ENCODE measurements around the gene GMPR2. TPM values are rescaled to one million over a fixed set of nuclear protein-coding genes. Genes with fewer than 3 reads are reported as not detected.

Gene GMPR2
- total RNA-seq, 4 donors from 2014 or later: 68.8 to 237 (median 110) TPM

DNA sequence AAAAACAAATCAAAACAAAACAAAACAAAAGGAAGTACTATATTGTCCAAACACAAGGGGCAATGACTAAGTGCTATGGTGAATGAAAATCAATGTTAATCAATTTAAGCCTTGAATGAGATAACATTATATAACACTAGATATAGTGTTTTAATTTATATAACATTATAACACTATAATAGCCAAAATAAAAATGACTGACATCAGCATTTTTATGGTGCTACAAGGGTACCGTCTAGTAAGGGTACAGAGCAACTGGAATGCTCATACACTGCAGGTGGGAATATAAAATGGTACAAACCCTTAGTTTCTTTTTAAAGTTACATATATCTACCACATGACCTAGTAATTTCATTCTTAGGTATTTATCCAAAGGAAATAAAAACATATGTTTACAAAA, 6.3 kb upstream of the GMPR2 start:
- Histone ChIP-seq H3K4me3 (replicated peaks in 1 of 3) (no peak overlapping the region), H3K27me3 (no peaks in the 10 kb centered on the region), H3K27ac (no peak overlapping the region), H3K9me3 (no peaks in the 10 kb centered on the region), H3K36me3 (no peaks in the 10 kb centered on the region), H3K4me1 (peaks cover 11 to 26% of the 10 kb centered on the region in 2 donors)
- no peak for DNase-seq
- 73 to 86% methylated on average over 1 of the region's 1 CpG for WGBS, 2 donors
- TF ChIP-seq POLR2A (IDR thresholded peaks at IDR 0.05): no peak
- TF ChIP-seq, protein P1, sequence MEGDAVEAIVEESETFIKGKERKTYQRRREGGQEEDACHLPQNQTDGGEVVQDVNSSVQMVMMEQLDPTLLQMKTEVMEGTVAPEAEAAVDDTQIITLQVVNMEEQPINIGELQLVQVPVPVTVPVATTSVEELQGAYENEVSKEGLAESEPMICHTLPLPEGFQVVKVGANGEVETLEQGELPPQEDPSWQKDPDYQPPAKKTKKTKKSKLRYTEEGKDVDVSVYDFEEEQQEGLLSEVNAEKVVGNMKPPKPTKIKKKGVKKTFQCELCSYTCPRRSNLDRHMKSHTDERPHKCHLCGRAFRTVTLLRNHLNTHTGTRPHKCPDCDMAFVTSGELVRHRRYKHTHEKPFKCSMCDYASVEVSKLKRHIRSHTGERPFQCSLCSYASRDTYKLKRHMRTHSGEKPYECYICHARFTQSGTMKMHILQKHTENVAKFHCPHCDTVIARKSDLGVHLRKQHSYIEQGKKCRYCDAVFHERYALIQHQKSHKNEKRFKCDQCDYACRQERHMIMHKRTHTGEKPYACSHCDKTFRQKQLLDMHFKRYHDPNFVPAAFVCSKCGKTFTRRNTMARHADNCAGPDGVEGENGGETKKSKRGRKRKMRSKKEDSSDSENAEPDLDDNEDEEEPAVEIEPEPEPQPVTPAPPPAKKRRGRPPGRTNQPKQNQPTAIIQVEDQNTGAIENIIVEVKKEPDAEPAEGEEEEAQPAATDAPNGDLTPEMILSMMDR (IDR thresholded peaks at IDR 0.05): no peak
- intact Hi-C loops (cut with DNase I): no loop called here

DNA sequence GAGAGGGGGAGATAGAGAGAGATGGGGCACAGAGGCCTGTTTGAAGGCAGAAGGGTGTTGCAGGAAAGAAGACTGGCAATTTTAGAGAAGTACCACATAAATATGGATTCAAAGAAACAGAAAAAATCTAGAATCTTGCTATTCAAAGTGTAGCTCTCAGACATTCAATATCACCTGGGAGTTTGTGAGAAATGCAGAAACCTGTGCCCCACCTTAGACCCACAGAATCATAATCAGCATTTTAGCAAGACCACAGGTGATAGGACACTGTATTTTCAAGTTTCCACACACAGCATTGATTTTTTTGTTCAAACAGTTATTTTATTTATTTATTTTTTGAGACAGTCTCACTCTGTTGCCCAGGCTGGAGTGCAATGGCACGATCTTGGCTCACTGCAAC, 3.8 kb upstream of the GMPR2 start:
- Histone ChIP-seq H3K27me3 (no peaks in the 10 kb centered on the region), H3K4me1 (peaks cover 24 to 35% of the 10 kb centered on the region in 2 donors), H3K4me3 (replicated peaks in 1 of 3) (no peak overlapping the region), H3K36me3 (no peaks in the 10 kb centered on the region), H3K27ac (no peak overlapping the region), H3K9me3 (no peaks in the 10 kb centered on the region)
- no peak for DNase-seq
- intact Hi-C loops (cut with DNase I): no loop called here
- 0 to 59% methylated on average over 1 of the region's 1 CpG for WGBS, 2 donors
- TF ChIP-seq, protein P1 (IDR thresholded peaks at IDR 0.05): no peak
- TF ChIP-seq POLR2A (IDR thresholded peaks at IDR 0.05): no peak

DNA sequence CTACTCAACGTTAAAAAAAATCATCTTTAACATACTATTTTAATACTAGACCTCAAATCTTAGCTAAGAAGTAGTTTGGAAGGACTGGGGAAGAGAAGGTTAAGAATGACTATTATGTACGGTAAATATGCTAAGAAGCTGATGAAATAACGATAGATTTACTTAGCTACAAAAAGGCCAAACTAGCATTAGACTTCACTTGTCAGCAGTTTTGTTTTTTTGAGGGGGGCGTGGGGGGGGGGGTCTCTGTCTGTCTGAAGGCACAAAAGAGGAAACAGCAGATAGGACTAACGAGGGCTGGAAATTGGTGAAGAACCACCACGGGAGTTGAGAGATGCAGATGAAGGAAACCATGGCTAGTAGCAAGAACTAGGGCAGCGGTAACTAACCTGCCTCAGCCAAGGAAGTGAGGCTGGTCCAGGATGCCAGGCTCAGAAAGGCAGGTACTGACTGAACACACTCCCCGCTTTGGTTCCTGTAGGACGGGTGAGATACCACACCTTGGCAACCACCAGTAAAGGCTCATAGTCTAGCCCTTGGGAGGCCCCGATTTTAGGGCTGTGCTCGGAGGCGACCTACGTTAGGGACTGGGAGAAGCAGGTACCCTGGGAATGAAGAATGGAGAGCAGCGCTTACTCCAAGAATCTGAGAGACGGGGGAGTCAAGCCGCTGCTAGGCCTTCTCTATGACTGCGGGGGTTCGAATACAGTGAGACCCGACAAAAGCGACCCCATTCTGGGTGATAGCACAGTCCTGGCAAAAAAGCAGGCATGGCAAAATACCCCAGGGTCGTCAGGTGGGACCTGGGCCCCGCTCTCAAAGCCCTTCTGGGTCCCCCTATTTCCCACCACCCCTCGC, 1.2 kb upstream of the GMPR2 start:
- no peak for DNase-seq
- Histone ChIP-seq H3K4me1 (peaks cover 18 to 28% of the 10 kb centered on the region in 2 donors), H3K27ac (peak overlapping the region; percentile 64 to 91 (median 85)), H3K36me3 (peaks cover 9 to 10% of the 10 kb centered on the region in 2 donors), H3K9me3 (no peaks in the 10 kb centered on the region), H3K27me3 (no peaks in the 10 kb centered on the region), H3K4me3 (replicated peaks in 1 of 3) (peak overlapping the region; percentile 56 to 92 (median 78))
- 12 to 19% methylated on average over 16 to 23 of the region's 23 CpGs for WGBS, 2 donors
- intact Hi-C loops (cut with DNase I): loop anchor here (10.0 kb wide), 1 partner anchor 203 kb away; no protein-coding TSS in a partner anchor
- TF ChIP-seq POLR2A (IDR thresholded peaks at IDR 0.05): no peak
- TF ChIP-seq, protein P1 (IDR thresholded peaks at IDR 0.05): no peak

DNA sequence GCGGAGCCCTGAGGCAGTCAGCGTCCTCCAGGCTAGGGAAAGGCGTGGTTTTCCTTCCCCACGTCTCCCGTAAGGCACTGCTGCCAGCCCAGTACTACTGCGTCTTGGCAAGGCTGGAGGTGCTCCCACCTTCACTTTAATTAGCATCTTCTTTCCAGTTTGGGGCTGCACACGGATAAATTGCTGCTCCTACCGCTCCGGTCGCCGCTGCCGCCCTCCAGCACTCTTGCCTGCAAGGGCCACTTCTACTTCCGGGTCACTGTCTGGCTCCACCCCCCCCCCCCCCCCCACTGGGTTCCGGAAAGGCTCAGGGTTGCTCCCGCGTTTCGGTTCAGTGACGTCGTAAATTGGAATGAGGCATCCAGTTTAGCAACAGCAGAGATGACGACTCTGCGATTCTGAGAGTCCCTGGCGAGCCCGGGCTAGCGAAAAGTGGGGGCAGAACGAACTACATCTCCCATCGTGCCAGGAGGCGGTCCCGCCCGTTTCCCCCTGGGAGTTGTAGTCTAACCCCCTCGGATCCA, 546 bp upstream of the GMPR2 start, which contains the start of gene NEDD8:
TSS of gene NEDD8 (minus strand) at position 247 of the 524 bp plus-strand sequence. CDS start at position 147, 100 bp downstream.
- intact Hi-C loops (cut with DNase I): loop anchor here (10.0 kb wide), 1 partner anchor 203 kb away; no protein-coding TSS in a partner anchor

More for the DNA sequence above, 546 bp upstream of the GMPR2 start, which contains the start of gene NEDD8:
- 0 to 1% methylated on average over 20 of the region's 30 CpGs for WGBS, 2 donors
- Histone ChIP-seq H3K4me1 (peaks cover 18 to 28% of the 10 kb centered on the region in 2 donors), H3K4me3 (replicated peaks in 1 of 3) (peak within 1 kb of the TSS; percentile 56 to 92 (median 78)), H3K36me3 (peaks cover 16 to 17% of the 10 kb centered on the region in 2 donors), H3K9me3 (no peaks in the 10 kb centered on the region), H3K27me3 (no peaks in the 10 kb centered on the region), H3K27ac (peak within 1 kb of the TSS; percentile 64 to 91 (median 85))
- peak in 1 of 2 donors; percentile 51 for TF ChIP-seq POLR2A (IDR thresholded peaks at IDR 0.05)
- TF ChIP-seq, protein P1 (IDR thresholded peaks at IDR 0.05): peak in 1 of 6 experiments; percentile 5
- peak; percentile 89 to 91 for DNase-seq

Measured in thyroid gland (tissue), 4 donors.